Natural killer cell treated with Interleukin-12 subunit alpha and Interleukin-12 subunit beta and Interleukin-15 and Interleukin-18, amount 100 ng/mL, for 72 hours (primary cell): ENCODE data around the gene H2AZ2. TPM values are rescaled to one million over a fixed set of nuclear protein-coding genes. Genes with fewer than 3 reads are reported as not detected.
"Not testable (repeated sequence)": the region's sequence is repeated elsewhere in the genome, so short reads cannot be mapped to it uniquely, and the experiment has no call there.

ENCODE experiments used
- ATAC-seq, 2 donors: fragments of 150-1000 bp; cut with Tn5 transposase in 1 of 2; sonication (Bioruptor Pico), chemical (Tn5 transposase) in 1 of 2; 2 replicates each; pipeline ENCODE4 v1.10.0; 2021
- DNase-seq: peaks from one replicate; pipeline ENCODE4 v3.0.0; 2022; ENCODE audit warnings: low spot score
- H3K27ac Mint-ChIP-seq, 2 donors: 1 replicate in 1 of 2; 2 replicates in 1 of 2; pipeline ENCODE4 v1.8.0; 2022; ENCODE audit warnings: mixed read lengths in 2 of 2, mild to moderate bottlenecking in 1 of 2, moderate library complexity in 1 of 2
- H3K27me3 Mint-ChIP-seq, 2 donors: 1 replicate in 1 of 2; 2 replicates in 1 of 2; pipeline ENCODE4 v1.8.0; 2022; ENCODE audit warnings: mixed read lengths in 2 of 2
- H3K36me3 Mint-ChIP-seq: one replicate; pipeline ENCODE4 v1.8.0; 2022; ENCODE audit warnings: mixed read lengths
- H3K4me1 Mint-ChIP-seq, 2 donors: 1 replicate in 1 of 2; 2 replicates in 1 of 2; pipeline ENCODE4 v1.8.0; 2022; ENCODE audit warnings: low read depth in 2 of 2, mixed read lengths in 2 of 2, mild to moderate bottlenecking in 1 of 2
- H3K4me3 Mint-ChIP-seq: one replicate; pipeline ENCODE4 v1.8.0; 2022; ENCODE audit warnings: mixed read lengths
- H3K9me3 Mint-ChIP-seq: 2 replicates; pipeline ENCODE4 v1.8.0; 2022; ENCODE audit warnings: mixed read lengths
- total RNA-seq, 2 donors: library from RNA; stranded (reverse); gene quantifications; one replicate each; pipeline ENCODE4 v1.2.3, GENCODE V29; 2022

Gene H2AZ2
- total RNA-seq, 2 donors from 2014 or later: 193 to 208 TPM

GRCh38 chr7:44796504-44797328 lies 51.2 kb downstream of the H2AZ2 start, which contains the start of gene PPIA:
TSS of gene PPIA (plus strand) at chr7:44796681. CDS start at chr7:44796725, 44 bp downstream.
- ATAC-seq: peak; percentile 94 to 96
- no peaks in the 10 kb centered on the region for H3K9me3 Mint-ChIP-seq
- DNase-seq: peak; percentile 99
- peak within 1 kb of the TSS; percentile 95 to 96 for H3K27ac Mint-ChIP-seq
- H3K4me3 Mint-ChIP-seq: peak within 1 kb of the TSS; percentile 95
- H3K36me3 Mint-ChIP-seq: peaks cover 39% of the 10 kb centered on the region
- H3K4me1 Mint-ChIP-seq: peaks cover 26 to 37% of the 10 kb centered on the region in 2 donors
- H3K27me3 Mint-ChIP-seq: no peaks in the 10 kb centered on the region

GRCh38 chr7:44796034-44796503 lies 51.8 kb downstream of the H2AZ2 start:
- ATAC-seq (peak in 1 of 2 donors; percentile 46), DNase-seq (no peak)
- Mint-ChIP-seq H3K4me3 (peak overlapping the region; percentile 83), H3K9me3 (no peaks in the 10 kb centered on the region), H3K27ac (peak overlapping the region; percentile 95 to 96), H3K27me3 (no peaks in the 10 kb centered on the region), H3K36me3 (peaks cover 32% of the 10 kb centered on the region), H3K4me1 (peaks cover 21 to 31% of the 10 kb centered on the region in 2 donors)

GRCh38 chr7:44794331-44794730 lies 53.6 kb downstream of the H2AZ2 start:
- H3K4me1 Mint-ChIP-seq: peaks cover 15 to 21% of the 10 kb centered on the region in 2 donors
- H3K27me3 Mint-ChIP-seq: no peaks in the 10 kb centered on the region
- DNase-seq (no peak), ATAC-seq (no peak)
- H3K36me3 Mint-ChIP-seq: peaks cover 17% of the 10 kb centered on the region
- no peak overlapping the region for H3K27ac Mint-ChIP-seq
- H3K9me3 Mint-ChIP-seq: no peaks in the 10 kb centered on the region
- H3K4me3 Mint-ChIP-seq: no peak overlapping the region

- no peak overlapping the region for H3K27ac Mint-ChIP-seq
- H3K9me3 Mint-ChIP-seq: no peaks in the 10 kb centered on the region
- peaks cover 15% of the 10 kb centered on the region for H3K36me3 Mint-ChIP-seq
- DNase-seq: no peak
- peak overlapping the region; percentile 52 for H3K4me3 Mint-ChIP-seq
- ATAC-seq: no peak
- peaks cover 15 to 20% of the 10 kb centered on the region in 2 donors for H3K4me1 Mint-ChIP-seq
- H3K27me3 Mint-ChIP-seq: no peaks in the 10 kb centered on the region
These were observed 54.0 kb downstream of the H2AZ2 start for GRCh38 chr7:44793919-44794318.

GRCh38 chr7:44791278-44792219 lies 56.3 kb downstream of the H2AZ2 start:
- no peak for ATAC-seq
- no peaks in the 10 kb centered on the region for H3K36me3 Mint-ChIP-seq
- no peaks in the 10 kb centered on the region for H3K27me3 Mint-ChIP-seq
- H3K27ac Mint-ChIP-seq: no peak overlapping the region
- no peaks in the 10 kb centered on the region for H3K4me1 Mint-ChIP-seq
- no peak overlapping the region for H3K4me3 Mint-ChIP-seq
- H3K9me3 Mint-ChIP-seq: no peaks in the 10 kb centered on the region
- no peak for DNase-seq

GRCh38 chr7:44789990-44790389 lies 57.9 kb downstream of the H2AZ2 start:
- Mint-ChIP-seq H3K9me3 (no peaks in the 10 kb centered on the region), H3K4me1 (no peaks in the 10 kb centered on the region), H3K4me3 (no peak overlapping the region), H3K27ac (no peak overlapping the region), H3K27me3 (no peaks in the 10 kb centered on the region), H3K36me3 (no peaks in the 10 kb centered on the region)
- DNase-seq: no peak
- ATAC-seq: no peak

GRCh38 chr7:44787762-44788161 lies 60.1 kb downstream of the H2AZ2 start:
- ATAC-seq (no peak), DNase-seq (no peak)
- no peak overlapping the region for H3K27ac Mint-ChIP-seq
- H3K27me3 Mint-ChIP-seq: no peaks in the 10 kb centered on the region
- H3K9me3 Mint-ChIP-seq: peaks cover 5% of the 10 kb centered on the region
- no peak overlapping the region for H3K4me3 Mint-ChIP-seq
- H3K36me3 Mint-ChIP-seq: peaks cover 7% of the 10 kb centered on the region
- H3K4me1 Mint-ChIP-seq: no peaks in the 10 kb centered on the region

- Mint-ChIP-seq H3K27me3 (no peaks in the 10 kb centered on the region), H3K27ac (no peak overlapping the region), H3K4me3 (no peak overlapping the region), H3K36me3 (peaks cover 7% of the 10 kb centered on the region), H3K9me3 (peaks cover 5% of the 10 kb centered on the region), H3K4me1 (no peaks in the 10 kb centered on the region)
- no peak for ATAC-seq
- DNase-seq: no peak
These were observed 60.8 kb downstream of the H2AZ2 start for GRCh38 chr7:44787041-44787440.

- not testable (repeated sequence) for ATAC-seq
These were observed 62.7 kb downstream of the H2AZ2 start for GRCh38 chr7:44785218-44785617.

GRCh38 chr7:44784364-44784763 lies 63.5 kb downstream of the H2AZ2 start:
- Mint-ChIP-seq H3K4me1 (no peaks in the 10 kb centered on the region), H3K27ac (no peak overlapping the region), H3K4me3 (no peak overlapping the region), H3K27me3 (no peaks in the 10 kb centered on the region), H3K36me3 (peaks cover 7% of the 10 kb centered on the region), H3K9me3 (peaks cover 5% of the 10 kb centered on the region)
- ATAC-seq: peak in 1 of 2 donors; percentile 24
- DNase-seq: no peak

More at GRCh38 chr7:44785218-44785617, 62.7 kb downstream of the H2AZ2 start:
- DNase-seq, H3K36me3 Mint-ChIP-seq, H3K27ac Mint-ChIP-seq, H3K27me3 Mint-ChIP-seq, H3K9me3 Mint-ChIP-seq, H3K4me3 Mint-ChIP-seq, H3K4me1 Mint-ChIP-seq: not testable (repeated sequence)

- H3K4me1 Mint-ChIP-seq: no peaks in the 10 kb centered on the region
- H3K4me3 Mint-ChIP-seq: no peak overlapping the region
- H3K36me3 Mint-ChIP-seq: peaks cover 7% of the 10 kb centered on the region
- no peak overlapping the region for H3K27ac Mint-ChIP-seq
- no peaks in the 10 kb centered on the region for H3K27me3 Mint-ChIP-seq
- peaks cover 5% of the 10 kb centered on the region for H3K9me3 Mint-ChIP-seq
- ATAC-seq (no peak), DNase-seq (no peak)
These were observed 64.5 kb downstream of the H2AZ2 start for GRCh38 chr7:44783407-44783806.

GRCh38 chr7:44782460-44782859 lies 65.4 kb downstream of the H2AZ2 start:
- peaks cover 7% of the 10 kb centered on the region for H3K36me3 Mint-ChIP-seq
- H3K27me3 Mint-ChIP-seq: no peaks in the 10 kb centered on the region
- no peak overlapping the region for H3K27ac Mint-ChIP-seq

More at GRCh38 chr7:44782460-44782859, 65.4 kb downstream of the H2AZ2 start:
- Mint-ChIP-seq H3K4me3 (no peak overlapping the region), H3K4me1 (no peaks in the 10 kb centered on the region), H3K9me3 (peaks cover 5% of the 10 kb centered on the region)
- ATAC-seq: no peak
- no peak for DNase-seq
